ENCODE measurements around the gene WBP2. TPM values are rescaled to one million over a fixed set of nuclear protein-coding genes. Genes with fewer than 3 reads are reported as not detected.

The WBP2 gene
- 27.9 and 42.7 TPM in 2 replicates for total RNA-seq (2014; rRNA removed; shearing (Covaris generic); ENCODE audit: low replicate concordance)

DNA sequence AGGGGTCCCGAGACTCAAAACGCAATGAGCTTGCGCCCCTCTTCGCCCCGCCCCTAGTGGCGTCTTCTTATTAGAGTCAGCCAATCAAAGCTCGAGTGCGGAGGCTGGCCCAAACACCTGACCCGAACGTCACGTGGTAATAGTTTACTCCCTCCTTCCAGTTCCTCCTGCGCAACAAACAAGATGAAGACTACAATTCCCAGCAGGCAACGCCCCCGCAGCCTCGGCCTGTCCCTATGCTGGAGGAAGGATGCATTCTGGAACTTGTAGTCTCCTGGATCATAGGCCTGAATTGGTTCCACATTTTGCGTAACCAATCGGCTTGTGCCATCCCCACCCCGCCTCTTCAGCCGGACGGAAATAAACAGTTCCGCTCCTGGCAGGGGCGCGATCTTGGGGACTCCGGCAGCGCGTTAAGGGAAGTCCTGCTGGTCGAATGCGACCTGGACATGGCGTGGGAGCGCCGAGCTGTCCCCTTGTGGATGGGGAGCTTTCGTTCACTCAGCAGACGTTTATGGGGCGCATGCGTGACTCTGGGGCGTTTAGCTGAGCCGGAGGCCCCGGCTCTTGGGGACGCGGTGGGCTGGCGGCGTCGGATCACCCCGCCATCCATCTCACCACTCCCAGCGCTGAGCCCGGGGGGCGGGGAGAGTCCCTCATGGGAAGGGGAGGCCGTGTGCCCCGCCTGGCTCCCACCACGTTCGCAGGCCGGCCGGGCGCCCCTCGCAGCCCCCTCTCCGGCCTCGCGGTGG is at the start of gene WBP2:
Gene WBP2, minus strand, starts transcription at position 26 of the 752 bp plus-strand sequence. CDS start 38 bp downstream, outside the sequence.
- Histone ChIP-seq H3K79me2 (ENCODE audit: low read length) (peaks cover 18% of the 10 kb centered on the region), H3K9me2 (replicated peaks; ENCODE audit: insufficient read depth, low read length) (no peaks in the 10 kb centered on the region), H3K4me3 (ENCODE audit: low read length) (peak within 1 kb of the TSS; percentile 94), H2AFZ (ENCODE audit: low read length) (0 out of 2 replicates have a peak within 1 kb of the TSS, but pooled peaks have one; percentile 52), H4K20me1 (ENCODE audit: insufficient read depth, low read depth, low read length) (no peaks in the 10 kb centered on the region), H3K9ac (ENCODE audit: low read length) (peak within 1 kb of the TSS; percentile 98), H3K27ac (ENCODE audit: low read length) (peak within 1 kb of the TSS; percentile 76), H3K36me3 (ENCODE audit: insufficient read depth, low read length) (no peaks in the 10 kb centered on the region), H3K4me2 (ENCODE audit: low read depth, low read length, poor library complexity, severe bottlenecking) (peak within 1 kb of the TSS; percentile 95), H3K27me3 (ENCODE audit: low read length) (no peaks in the 10 kb centered on the region), H3K9me3 (ENCODE audit: low read length) (no peaks in the 10 kb centered on the region), H3K4me1 (ENCODE audit: low read length) (peaks cover 29% of the 10 kb centered on the region)
- peak; percentile 100 for DNase-seq

DNA sequence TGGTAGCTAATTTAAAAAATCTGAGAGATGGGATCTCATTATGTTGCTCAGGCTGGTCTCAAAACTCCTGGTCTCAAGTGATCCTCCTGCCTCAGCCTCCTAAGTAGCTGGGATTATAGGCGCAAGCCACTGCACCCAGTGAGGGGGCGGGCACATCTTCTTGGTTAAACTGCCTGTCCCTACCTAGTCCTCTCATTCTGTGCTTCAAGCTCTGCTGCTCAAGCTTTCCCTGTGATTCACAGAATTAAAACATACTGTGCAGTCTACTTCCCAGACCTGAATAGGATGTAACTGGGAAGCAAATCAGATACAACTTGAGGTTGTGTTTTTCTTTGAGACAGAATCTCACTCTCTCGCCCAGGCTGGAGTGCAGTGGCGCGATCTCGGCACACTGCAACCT is 47.3 kb upstream of the WBP2 start:
- Histone ChIP-seq H3K9ac (ENCODE audit: low read length) (no peak overlapping the region), H3K27ac (ENCODE audit: low read length) (no peak overlapping the region), H4K20me1 (ENCODE audit: insufficient read depth, low read depth, low read length) (no peaks in the 10 kb centered on the region), H3K4me3 (ENCODE audit: low read length) (no peak overlapping the region), H3K4me2 (ENCODE audit: low read depth, low read length, poor library complexity, severe bottlenecking) (no peak overlapping the region), H2AFZ (ENCODE audit: low read length) (no peak overlapping the region), H3K9me2 (replicated peaks; ENCODE audit: insufficient read depth, low read length) (no peaks in the 10 kb centered on the region), H3K79me2 (ENCODE audit: low read length) (peaks cover 19% of the 10 kb centered on the region), H3K9me3 (ENCODE audit: low read length) (no peaks in the 10 kb centered on the region), H3K4me1 (ENCODE audit: low read length) (peaks cover 16% of the 10 kb centered on the region), H3K27me3 (ENCODE audit: low read length) (no peaks in the 10 kb centered on the region), H3K36me3 (ENCODE audit: insufficient read depth, low read length) (peaks cover 15% of the 10 kb centered on the region; the same call in 1 of the 2 replicates)
- DNase-seq: no peak

DNA sequence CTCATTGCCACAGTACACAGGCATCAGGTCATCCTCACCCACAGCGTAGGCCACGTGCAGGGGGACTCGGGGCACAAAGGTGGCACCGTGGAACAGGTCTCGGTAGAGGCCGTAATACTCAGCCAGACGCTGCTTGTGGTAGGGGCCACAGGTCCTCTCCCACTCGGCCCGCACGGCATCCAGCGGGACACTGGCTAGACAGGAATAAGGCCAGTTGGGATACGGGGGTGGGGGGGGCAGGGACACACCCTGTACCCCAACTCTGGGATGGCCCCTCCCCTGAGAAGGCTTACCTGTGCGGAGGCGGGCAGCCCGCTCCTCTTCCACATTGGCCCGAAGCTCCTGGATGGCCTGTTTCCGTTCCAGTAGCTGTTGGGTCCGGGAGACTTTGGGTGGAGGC is 46.6 kb upstream of the WBP2 start:
- Histone ChIP-seq H3K27me3 (ENCODE audit: low read length) (no peaks in the 10 kb centered on the region), H4K20me1 (ENCODE audit: insufficient read depth, low read depth, low read length) (no peaks in the 10 kb centered on the region), H3K4me2 (ENCODE audit: low read depth, low read length, poor library complexity, severe bottlenecking) (no peak overlapping the region), H3K9me2 (replicated peaks; ENCODE audit: insufficient read depth, low read length) (no peaks in the 10 kb centered on the region), H3K4me3 (ENCODE audit: low read length) (no peak overlapping the region), H3K9me3 (ENCODE audit: low read length) (no peaks in the 10 kb centered on the region), H3K79me2 (ENCODE audit: low read length) (peaks cover 19% of the 10 kb centered on the region), H3K9ac (ENCODE audit: low read length) (no peak overlapping the region), H3K27ac (ENCODE audit: low read length) (no peak overlapping the region), H3K36me3 (ENCODE audit: insufficient read depth, low read length) (peaks cover 15% of the 10 kb centered on the region; the same call in 1 of the 2 replicates), H3K4me1 (ENCODE audit: low read length) (peaks cover 21% of the 10 kb centered on the region), H2AFZ (ENCODE audit: low read length) (no peak overlapping the region)
- DNase-seq: no peak

DNA sequence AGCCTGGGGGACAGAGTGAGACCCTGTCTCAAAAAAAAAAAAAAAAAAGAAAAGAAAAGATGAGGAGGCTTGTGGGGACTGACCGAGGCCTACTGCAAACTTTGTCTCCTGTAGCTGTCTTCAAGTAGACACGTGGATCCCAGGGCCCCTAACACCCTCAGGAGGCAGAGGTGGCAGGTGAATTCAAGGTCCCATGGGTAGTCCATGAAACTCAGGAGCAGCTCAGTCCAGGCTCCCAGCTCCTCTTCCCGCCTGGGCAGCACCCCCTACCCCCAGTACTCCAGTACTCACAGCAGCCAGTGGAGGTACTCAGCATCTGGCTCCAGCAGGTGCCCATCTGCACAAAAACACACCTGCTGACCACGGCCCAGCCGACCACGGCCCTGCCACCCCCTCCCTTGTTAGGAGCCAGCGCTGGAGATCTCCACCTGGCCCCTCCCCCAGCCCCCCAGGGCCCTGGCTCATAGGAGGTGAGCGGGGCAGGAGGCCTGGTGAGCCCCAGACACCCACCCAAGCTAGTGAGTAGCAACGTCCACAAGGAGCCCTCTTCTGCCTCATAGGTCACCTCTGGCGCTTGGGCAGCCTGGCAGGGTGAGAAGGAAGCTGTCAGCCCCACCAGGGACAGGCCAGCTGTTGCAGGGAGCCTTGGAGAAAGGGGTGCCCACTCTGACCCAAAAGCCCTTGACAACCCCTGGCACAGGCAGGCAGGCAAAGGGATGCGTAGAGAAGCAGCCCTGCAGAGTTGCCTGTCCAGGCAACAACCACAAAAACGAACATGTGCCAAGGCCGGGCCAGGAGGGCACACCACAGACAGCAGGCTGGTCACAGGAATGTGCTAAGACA is 45.8 kb upstream of the WBP2 start:
- no peaks in the 10 kb centered on the region for H3K9me2 ChIP-seq (replicated peaks; ENCODE audit: insufficient read depth, low read length)
- no peaks in the 10 kb centered on the region for H3K27me3 ChIP-seq (ENCODE audit: low read length)
- H3K27ac ChIP-seq (ENCODE audit: low read length): no peak overlapping the region
- H4K20me1 ChIP-seq (ENCODE audit: insufficient read depth, low read depth, low read length): no peaks in the 10 kb centered on the region
- no peak overlapping the region for H3K4me3 ChIP-seq (ENCODE audit: low read length)
- H2AFZ ChIP-seq (ENCODE audit: low read length): no peak overlapping the region
- no peak overlapping the region for H3K4me2 ChIP-seq (ENCODE audit: low read depth, low read length, poor library complexity, severe bottlenecking)
- no peak overlapping the region for H3K9ac ChIP-seq (ENCODE audit: low read length)
- peaks cover 24% of the 10 kb centered on the region for H3K79me2 ChIP-seq (ENCODE audit: low read length)
- DNase-seq: no peak
- no peaks in the 10 kb centered on the region for H3K9me3 ChIP-seq (ENCODE audit: low read length)
- H3K36me3 ChIP-seq (ENCODE audit: insufficient read depth, low read length): peaks cover 15% of the 10 kb centered on the region; the same call in 1 of the 2 replicates
- H3K4me1 ChIP-seq (ENCODE audit: low read length): peaks cover 21% of the 10 kb centered on the region

DNA sequence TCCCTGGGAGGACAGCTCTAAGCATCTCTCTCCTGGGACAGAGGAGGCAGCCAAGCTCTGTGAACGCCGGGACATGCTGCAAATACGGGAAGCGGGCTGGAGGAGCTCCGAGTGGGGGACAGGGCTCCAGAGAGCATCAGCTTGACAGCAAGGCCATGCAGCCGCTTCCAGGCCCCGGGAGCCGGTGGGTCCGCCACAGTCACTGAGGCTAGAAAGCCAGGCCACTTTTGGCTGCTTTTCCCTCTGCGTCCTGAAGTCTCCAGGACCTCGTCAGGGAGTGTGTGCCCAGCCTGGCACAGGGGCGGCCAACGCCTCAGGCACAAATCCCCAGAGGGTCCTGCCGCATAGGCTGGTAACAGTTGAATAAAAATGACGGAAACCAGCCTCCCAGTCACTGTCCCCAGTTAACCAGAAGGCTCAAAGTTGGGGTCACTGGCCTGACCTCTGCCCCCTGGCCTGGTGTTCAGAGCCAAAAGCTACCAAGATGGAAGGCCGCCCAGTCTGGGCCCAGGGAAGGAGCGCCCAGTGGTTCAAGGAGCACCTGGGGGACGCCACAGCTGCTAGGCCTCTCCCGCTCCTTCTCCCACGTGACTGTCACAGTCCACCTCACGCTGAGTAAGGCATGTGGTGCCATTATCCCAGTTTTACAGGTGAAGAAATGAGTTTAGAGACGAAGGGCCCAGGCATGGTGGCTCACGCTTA is 44.8 kb upstream of the WBP2 start:
- Histone ChIP-seq H3K27ac (ENCODE audit: low read length) (no peak overlapping the region), H3K36me3 (ENCODE audit: insufficient read depth, low read length) (peaks cover 15% of the 10 kb centered on the region; the same call in 1 of the 2 replicates), H3K9me2 (replicated peaks; ENCODE audit: insufficient read depth, low read length) (no peaks in the 10 kb centered on the region), H3K79me2 (ENCODE audit: low read length) (peaks cover 34% of the 10 kb centered on the region), H2AFZ (ENCODE audit: low read length) (no peak overlapping the region), H4K20me1 (ENCODE audit: insufficient read depth, low read depth, low read length) (no peaks in the 10 kb centered on the region), H3K9ac (ENCODE audit: low read length) (no peak overlapping the region), H3K4me3 (ENCODE audit: low read length) (no peak overlapping the region), H3K27me3 (ENCODE audit: low read length) (no peaks in the 10 kb centered on the region), H3K9me3 (ENCODE audit: low read length) (no peaks in the 10 kb centered on the region), H3K4me1 (ENCODE audit: low read length) (peaks cover 29% of the 10 kb centered on the region), H3K4me2 (ENCODE audit: low read depth, low read length, poor library complexity, severe bottlenecking) (no peak overlapping the region)
- no peak for DNase-seq

DNA sequence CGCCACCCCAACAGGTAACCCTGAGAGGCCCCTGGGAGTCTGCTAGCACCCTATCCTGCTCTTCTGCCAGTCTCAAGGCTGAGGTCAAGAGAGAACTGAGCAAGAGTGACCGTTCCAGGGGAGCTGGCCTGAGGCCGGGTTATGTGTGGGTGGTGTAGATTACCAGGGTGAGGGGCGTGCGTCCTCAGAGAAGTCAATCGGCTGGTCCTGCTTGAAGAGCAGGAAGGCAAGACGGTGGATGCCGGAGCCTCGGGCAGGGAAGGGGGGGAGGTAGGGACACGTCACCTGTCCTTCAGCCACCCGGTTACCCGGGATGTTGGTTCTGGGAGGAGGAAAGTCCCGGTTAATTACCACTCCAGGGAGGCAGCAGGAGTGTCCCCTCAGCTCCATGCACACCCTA is 44.2 kb upstream of the WBP2 start:
- Histone ChIP-seq H3K4me2 (ENCODE audit: low read depth, low read length, poor library complexity, severe bottlenecking) (no peak overlapping the region), H3K4me3 (ENCODE audit: low read length) (no peak overlapping the region), H2AFZ (ENCODE audit: low read length) (no peak overlapping the region), H3K9ac (ENCODE audit: low read length) (no peak overlapping the region), H3K4me1 (ENCODE audit: low read length) (peaks cover 32% of the 10 kb centered on the region), H3K9me2 (replicated peaks; ENCODE audit: insufficient read depth, low read length) (no peaks in the 10 kb centered on the region), H4K20me1 (ENCODE audit: insufficient read depth, low read depth, low read length) (no peaks in the 10 kb centered on the region), H3K9me3 (ENCODE audit: low read length) (no peaks in the 10 kb centered on the region), H3K27me3 (ENCODE audit: low read length) (no peaks in the 10 kb centered on the region), H3K79me2 (ENCODE audit: low read length) (peaks cover 38% of the 10 kb centered on the region), H3K36me3 (ENCODE audit: insufficient read depth, low read length) (peaks cover 15% of the 10 kb centered on the region; the same call in 1 of the 2 replicates), H3K27ac (ENCODE audit: low read length) (no peak overlapping the region)
- DNase-seq: no peak

DNA sequence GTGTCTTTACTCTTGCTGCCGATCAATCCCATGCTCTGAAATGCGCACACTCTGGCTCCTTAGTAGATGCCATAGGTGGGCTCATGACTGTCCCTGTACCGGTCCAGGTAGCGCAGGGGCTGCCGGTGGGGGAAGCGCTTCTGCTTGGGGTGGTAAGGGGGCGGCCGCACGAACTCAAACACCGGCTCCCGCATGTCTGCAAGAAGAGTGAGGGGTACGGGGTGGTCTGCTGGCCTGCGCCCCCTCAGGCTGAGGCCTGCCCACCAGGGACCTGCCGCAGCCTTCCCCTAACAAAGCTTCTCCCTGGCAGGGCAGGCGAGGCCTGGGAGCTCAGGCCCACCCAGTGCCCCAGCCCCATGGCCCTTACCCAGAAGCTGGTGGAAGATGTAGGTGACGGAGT is 43.7 kb upstream of the WBP2 start:
- Histone ChIP-seq H3K4me1 (ENCODE audit: low read length) (peaks cover 35% of the 10 kb centered on the region), H3K36me3 (ENCODE audit: insufficient read depth, low read length) (peaks cover 15% of the 10 kb centered on the region; the same call in 1 of the 2 replicates), H3K9me3 (ENCODE audit: low read length) (no peaks in the 10 kb centered on the region), H2AFZ (ENCODE audit: low read length) (no peak overlapping the region), H3K9ac (ENCODE audit: low read length) (no peak overlapping the region), H3K4me3 (ENCODE audit: low read length) (no peak overlapping the region), H3K9me2 (replicated peaks; ENCODE audit: insufficient read depth, low read length) (no peaks in the 10 kb centered on the region), H3K79me2 (ENCODE audit: low read length) (peaks cover 35% of the 10 kb centered on the region), H4K20me1 (ENCODE audit: insufficient read depth, low read depth, low read length) (no peaks in the 10 kb centered on the region), H3K27me3 (ENCODE audit: low read length) (no peaks in the 10 kb centered on the region), H3K4me2 (ENCODE audit: low read depth, low read length, poor library complexity, severe bottlenecking) (no peak overlapping the region), H3K27ac (ENCODE audit: low read length) (no peak overlapping the region)
- DNase-seq: no peak
